ENCODE results near the gene CHRD. TPM values are rescaled to one million over a fixed set of nuclear protein-coding genes. Genes with fewer than 3 reads are reported as not detected.

The CHRD gene
- total RNA-seq, 1 experiment from 2014 or later, result 1.8 TPM

DNA sequence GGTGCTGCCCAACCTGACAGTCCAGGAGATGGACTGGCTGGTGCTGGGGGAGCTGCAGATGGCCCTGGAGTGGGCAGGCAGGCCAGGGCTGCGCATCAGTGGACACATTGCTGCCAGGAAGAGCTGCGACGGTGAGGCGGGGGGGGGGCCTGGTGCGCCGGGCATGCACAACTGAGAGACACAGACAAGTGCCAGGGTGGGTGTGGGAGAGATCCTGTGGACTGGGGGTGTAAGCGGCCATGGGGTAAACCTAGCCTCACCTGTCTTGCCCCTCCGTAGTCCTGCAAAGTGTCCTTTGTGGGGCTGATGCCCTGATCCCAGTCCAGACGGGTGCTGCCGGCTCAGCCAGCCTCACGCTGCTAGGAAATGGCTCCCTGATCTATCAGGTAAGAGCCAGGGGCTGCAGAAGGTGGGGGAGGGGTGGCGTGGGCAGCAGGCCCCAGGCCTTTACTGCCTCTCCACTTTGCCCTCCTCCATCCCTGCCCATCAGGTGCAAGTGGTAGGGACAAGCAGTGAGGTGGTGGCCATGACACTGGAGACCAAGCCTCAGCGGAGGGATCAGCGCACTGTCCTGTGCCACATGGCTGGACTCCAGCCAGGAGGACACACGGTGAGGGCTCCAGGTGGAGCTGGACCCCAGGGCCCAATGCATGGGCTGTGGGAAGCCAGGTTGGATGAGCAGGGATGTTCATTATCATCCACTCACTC is 3.3 kb downstream of the CHRD start:
- H3K27ac Mint-ChIP-seq, result no peak overlapping the region
- H2BK12ac ChIP-seq (ENCODE audit: insufficient read length, low read depth, low read length), result no peak overlapping the region
- H3K27me3 Mint-ChIP-seq (ENCODE audit: low read depth), result peaks cover 66% of the 10 kb centered on the region
- H4K8ac ChIP-seq (replicated peaks; ENCODE audit: insufficient read length, low read depth, low read length), result no peak overlapping the region
- H3K27me3 ChIP-seq (ENCODE audit: insufficient read depth, low read length), result peaks cover 33% of the 10 kb centered on the region
- no peak overlapping the region for H3T11ph ChIP-seq (ENCODE audit: low read length)
- H2AK5ac ChIP-seq (ENCODE audit: insufficient read length, low read length), result no peak overlapping the region
- no peaks in the 10 kb centered on the region for H3K36me3 Mint-ChIP-seq (ENCODE audit: insufficient read depth in 1 of 3, low read depth in 3 of 3)
- no peak overlapping the region for H4K5ac ChIP-seq (ENCODE audit: insufficient read length, low read depth, low read length)
- no peak for DNase-seq
- no peak overlapping the region for H3K18ac ChIP-seq (ENCODE audit: insufficient read length, low read depth, low read length)
- peaks cover 9% of the 10 kb centered on the region for H3K23me2 ChIP-seq (ENCODE audit: insufficient read length, low read depth, low read length, poor library complexity, severe bottlenecking)
- peaks cover 14 to 16% of the 10 kb centered on the region in 2 experiments for H3K4me1 Mint-ChIP-seq
- no peak overlapping the region for H2BK120ac ChIP-seq (ENCODE audit: low read depth, low read length, poor library complexity, severe bottlenecking)
- H3K79me2 ChIP-seq (ENCODE audit: insufficient read depth, low read length), result no peaks in the 10 kb centered on the region
- no peak overlapping the region for H2BK20ac ChIP-seq (ENCODE audit: low read depth, low read length, poor library complexity, severe bottlenecking)
- no peak overlapping the region for H3K4ac ChIP-seq (ENCODE audit: low read depth, low read length)
- H3K79me1 ChIP-seq (ENCODE audit: insufficient read depth, low read depth, low read length, poor library complexity, severe bottlenecking), result no peaks in the 10 kb centered on the region
- H3K23ac ChIP-seq (ENCODE audit: insufficient read length, low read depth, low read length), result no peak overlapping the region
- no peak overlapping the region for H2BK5ac ChIP-seq (ENCODE audit: insufficient read length, low read length)
- no peaks in the 10 kb centered on the region for H3K9me3 ChIP-seq (ENCODE audit: control insufficient read depth, low read depth, low read length)
- H4K20me1 ChIP-seq (ENCODE audit: control insufficient read depth, insufficient read depth, insufficient read length), result peaks cover 2% of the 10 kb centered on the region
- H3K4me3 Mint-ChIP-seq, result no peak overlapping the region
- H3K9me3 Mint-ChIP-seq, result peaks cover 0 to 3% of the 10 kb centered on the region in 2 experiments; a peak in 3 of 5 replicates
- no peak overlapping the region for H3K56ac ChIP-seq (ENCODE audit: insufficient read length, low read depth, low read length)
- H3K4me1 ChIP-seq (ENCODE audit: insufficient read depth, low read length), result no peaks in the 10 kb centered on the region
- H2BK15ac ChIP-seq (ENCODE audit: low read depth, low read length), result no peak overlapping the region
- H4K91ac ChIP-seq (ENCODE audit: insufficient read length, low read depth, low read length), result no peak overlapping the region
- H3K14ac ChIP-seq (ENCODE audit: insufficient read depth, low read length), result no peak overlapping the region
- WGBS (ENCODE audit: extremely low coverage, insufficient read length, low lambda C conversion rate), result no CpG with 5 or more reads among the region's 15 CpGs
- no peak overlapping the region for H2AFZ ChIP-seq (ENCODE audit: low read length)
- H3K4me2 ChIP-seq (ENCODE audit: insufficient read depth, insufficient read length, low read length), result no peak overlapping the region
- no peak for TF ChIP-seq CTCF (conservative IDR thresholded peaks at IDR 0.05)
- no peak overlapping the region for H3K27ac ChIP-seq (ENCODE audit: insufficient read length, low read depth, low read length)
- no peak overlapping the region for H3K9ac ChIP-seq (ENCODE audit: extremely low read depth, insufficient read length, low read length)
